Measurements from ENCODE around the gene MCTP2. TPM values are rescaled to one million over a fixed set of nuclear protein-coding genes. Genes with fewer than 3 reads are reported as not detected.

MCTP2 gene
- total and polyA plus RNA-seq, 3 donors from 2014 or later = 6.7 to 13.8 (median 7.6) TPM

GRCh38 chr15:94270570-94270969 lies 39.2 kb downstream of the MCTP2 start:
- no peak overlapping the region for H3K27ac ChIP-seq
- TF ChIP-seq POLR2A (IDR thresholded peaks at IDR 0.05) (no peak), CTCF (IDR thresholded peaks at IDR 0.05) (no peak)
- intact Hi-C loops (cut with DNase I; ENCODE audit: low total_unique reads) = no loop called here
- H3K27me3 ChIP-seq = no peaks in the 10 kb centered on the region
- H3K36me3 ChIP-seq (ENCODE audit: low read depth, missing control alignments) = no peaks in the 10 kb centered on the region
- no peaks in the 10 kb centered on the region for H3K4me1 ChIP-seq
- no peak for DNase-seq
- H3K4me3 ChIP-seq = no peak overlapping the region
- WGBS, 2 donors = 88 to 89% methylated on average over 2 of the region's 2 CpGs
- no peaks in the 10 kb centered on the region for H3K9me3 ChIP-seq

DNA sequence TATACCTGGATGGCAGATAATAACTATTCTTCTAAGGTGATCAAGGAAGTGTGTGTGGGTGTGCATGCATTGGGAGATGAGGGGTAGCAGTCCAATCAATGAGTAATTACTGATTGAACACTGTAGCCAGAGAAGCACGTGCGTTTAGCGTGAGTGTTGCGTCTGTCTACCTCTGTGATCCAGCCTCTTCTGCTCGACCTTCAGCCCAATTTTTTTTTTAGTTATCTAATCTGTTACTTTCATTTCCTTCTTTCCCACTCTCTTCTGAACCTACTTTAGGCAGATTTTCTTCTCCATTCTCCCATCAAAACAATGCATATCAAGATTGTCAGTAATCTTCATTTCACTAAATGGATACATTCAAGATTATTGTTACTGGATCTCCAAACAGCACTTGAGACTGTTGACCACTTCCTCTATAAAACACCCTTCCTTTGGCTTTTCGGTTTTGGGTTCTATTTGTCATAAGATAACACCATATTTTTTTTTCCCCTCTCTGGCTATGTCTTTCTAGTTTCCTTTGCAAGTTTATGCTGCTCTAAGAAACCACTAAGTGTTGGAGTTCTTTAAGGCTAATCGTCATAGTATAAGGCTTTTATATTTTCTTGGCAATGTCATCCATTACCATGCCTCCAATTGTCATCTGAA lies 41.0 kb downstream of the MCTP2 start:
- Histone ChIP-seq H3K27ac (no peak overlapping the region), H3K4me3 (no peak overlapping the region), H3K9me3 (no peaks in the 10 kb centered on the region), H3K27me3 (no peaks in the 10 kb centered on the region), H3K36me3 (ENCODE audit: low read depth, missing control alignments) (no peaks in the 10 kb centered on the region), H3K4me1 (no peaks in the 10 kb centered on the region)
- WGBS, 2 donors = 80 to 81% methylated on average over 7 of the region's 7 CpGs
- TF ChIP-seq POLR2A (IDR thresholded peaks at IDR 0.05) (no peak), CTCF (IDR thresholded peaks at IDR 0.05) (no peak)
- intact Hi-C loops (cut with DNase I; ENCODE audit: low total_unique reads) = no loop called here
- no peak for DNase-seq

DNA sequence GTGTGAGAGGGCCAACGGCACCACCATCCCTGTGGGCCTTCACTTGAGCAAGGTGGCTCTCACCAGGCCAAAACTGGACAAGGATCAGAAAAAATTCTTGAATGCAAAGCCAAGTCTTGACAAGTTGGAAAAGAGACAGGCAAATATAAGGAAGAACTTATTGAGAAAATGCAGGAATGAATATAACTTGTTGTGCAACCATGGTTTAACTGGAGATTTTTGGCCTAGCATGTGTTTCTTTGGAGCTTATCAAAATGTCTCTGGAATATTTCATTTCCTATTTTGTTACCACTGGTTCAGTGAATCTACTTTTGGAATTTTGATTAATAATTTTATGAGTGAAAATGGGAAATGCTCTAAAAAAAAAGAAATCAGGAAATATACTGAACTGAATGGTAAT lies 42.5 kb downstream of the MCTP2 start:
- Histone ChIP-seq H3K36me3 (ENCODE audit: low read depth, missing control alignments) (no peaks in the 10 kb centered on the region), H3K27me3 (no peaks in the 10 kb centered on the region), H3K27ac (no peak overlapping the region), H3K4me1 (no peaks in the 10 kb centered on the region), H3K4me3 (no peak overlapping the region), H3K9me3 (no peaks in the 10 kb centered on the region)
- TF ChIP-seq POLR2A (IDR thresholded peaks at IDR 0.05) (no peak), CTCF (IDR thresholded peaks at IDR 0.05) (no peak)
- no peak for DNase-seq
- WGBS, 2 donors = 93 to 95% methylated on average over 1 of the region's 1 CpG
- intact Hi-C loops (cut with DNase I; ENCODE audit: low total_unique reads) = no loop called here

- intact Hi-C loops (cut with DNase I; ENCODE audit: low total_unique reads) = no loop called here
- Histone ChIP-seq H3K4me1 (no peaks in the 10 kb centered on the region), H3K4me3 (no peak overlapping the region), H3K9me3 (no peaks in the 10 kb centered on the region), H3K36me3 (ENCODE audit: low read depth, missing control alignments) (no peaks in the 10 kb centered on the region), H3K27ac (no peak overlapping the region), H3K27me3 (no peaks in the 10 kb centered on the region)
- no peak for TF ChIP-seq CTCF (IDR thresholded peaks at IDR 0.05)
- TF ChIP-seq POLR2A (IDR thresholded peaks at IDR 0.05) = no peak
- WGBS, 2 donors = 97 to 98% methylated on average over 1 of the region's 1 CpG
- no peak for DNase-seq
Measured at GRCh38 chr15:94274745-94275144, 43.4 kb downstream of the MCTP2 start.

- no peaks in the 10 kb centered on the region for H3K9me3 ChIP-seq
- H3K27me3 ChIP-seq = no peaks in the 10 kb centered on the region
- WGBS, 2 donors = 75 to 83% methylated on average over 1 of the region's 1 CpG
- H3K4me1 ChIP-seq = no peaks in the 10 kb centered on the region
- H3K36me3 ChIP-seq (ENCODE audit: low read depth, missing control alignments) = no peaks in the 10 kb centered on the region
- no peak overlapping the region for H3K4me3 ChIP-seq
- TF ChIP-seq POLR2A (IDR thresholded peaks at IDR 0.05) (no peak), CTCF (IDR thresholded peaks at IDR 0.05) (no peak)
- H3K27ac ChIP-seq = no peak overlapping the region
- intact Hi-C loops (cut with DNase I; ENCODE audit: low total_unique reads) = no loop called here
- no peak for DNase-seq
Measured at GRCh38 chr15:94277485-94277884, 46.1 kb downstream of the MCTP2 start.
